Mammary epithelial cell (primary cell): Measurements from ENCODE around the gene HMCN2.

Experiments
- EZH2 ChIP-seq: IDR thresholded peaks from 2 replicates; pipeline ENCODE4 v1.6.1; 2012; ENCODE audit warnings: low read length, inconsistent platforms, borderline replicate concordance
- TF ChIP-seq, protein P1 (sequence below), 2 donors: IDR thresholded peaks in 1 of 2; conservative IDR thresholded peaks in 1 of 2; 2 replicates each; pipeline ENCODE4 v1.5.1; 2011 to 2012; ENCODE audit warnings: inconsistent platforms in 2 of 2, low read length in 2 of 2, mild to moderate bottlenecking in 2 of 2, control low read depth in 1 of 2, low read depth in 1 of 2; ENCODE audit not compliant: insufficient read depth in 1 of 2; ENCODE audit errors: extremely low read depth in 1 of 2

DNA sequence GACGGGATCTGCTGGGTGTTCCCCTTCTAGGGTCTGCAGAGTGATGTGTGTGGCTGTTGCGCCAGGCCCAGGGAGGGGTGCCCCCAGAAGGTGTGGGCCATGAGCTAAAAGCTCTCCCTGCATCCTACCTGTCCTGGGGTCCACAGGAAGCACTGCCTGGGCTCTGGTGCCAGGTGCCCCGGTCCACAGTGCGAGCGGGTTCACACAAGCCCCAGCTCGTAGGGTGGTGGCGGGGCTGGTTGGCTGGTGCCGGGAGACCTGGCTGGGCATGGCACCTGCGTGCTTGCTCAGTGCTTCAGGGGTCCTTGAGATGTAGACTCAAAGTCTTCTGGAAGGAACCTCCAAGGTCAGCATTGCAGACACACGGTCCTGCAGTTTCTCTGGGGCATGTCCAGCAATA, 204.7 kb downstream of the HMCN2 start:
- TF ChIP-seq EZH2 = no peak
- TF ChIP-seq, protein P1, sequence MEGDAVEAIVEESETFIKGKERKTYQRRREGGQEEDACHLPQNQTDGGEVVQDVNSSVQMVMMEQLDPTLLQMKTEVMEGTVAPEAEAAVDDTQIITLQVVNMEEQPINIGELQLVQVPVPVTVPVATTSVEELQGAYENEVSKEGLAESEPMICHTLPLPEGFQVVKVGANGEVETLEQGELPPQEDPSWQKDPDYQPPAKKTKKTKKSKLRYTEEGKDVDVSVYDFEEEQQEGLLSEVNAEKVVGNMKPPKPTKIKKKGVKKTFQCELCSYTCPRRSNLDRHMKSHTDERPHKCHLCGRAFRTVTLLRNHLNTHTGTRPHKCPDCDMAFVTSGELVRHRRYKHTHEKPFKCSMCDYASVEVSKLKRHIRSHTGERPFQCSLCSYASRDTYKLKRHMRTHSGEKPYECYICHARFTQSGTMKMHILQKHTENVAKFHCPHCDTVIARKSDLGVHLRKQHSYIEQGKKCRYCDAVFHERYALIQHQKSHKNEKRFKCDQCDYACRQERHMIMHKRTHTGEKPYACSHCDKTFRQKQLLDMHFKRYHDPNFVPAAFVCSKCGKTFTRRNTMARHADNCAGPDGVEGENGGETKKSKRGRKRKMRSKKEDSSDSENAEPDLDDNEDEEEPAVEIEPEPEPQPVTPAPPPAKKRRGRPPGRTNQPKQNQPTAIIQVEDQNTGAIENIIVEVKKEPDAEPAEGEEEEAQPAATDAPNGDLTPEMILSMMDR (conservative IDR thresholded peaks at IDR 0.05 in 1 of 2, IDR thresholded peaks at IDR 0.05 in 1 of 2; ENCODE audit: extremely low read depth in 1 of 2, insufficient read depth in 1 of 2, low read depth in 1 of 2, low read length in 2 of 2) = no peak
